ENCODE measurements around the gene C8A.

DNA sequence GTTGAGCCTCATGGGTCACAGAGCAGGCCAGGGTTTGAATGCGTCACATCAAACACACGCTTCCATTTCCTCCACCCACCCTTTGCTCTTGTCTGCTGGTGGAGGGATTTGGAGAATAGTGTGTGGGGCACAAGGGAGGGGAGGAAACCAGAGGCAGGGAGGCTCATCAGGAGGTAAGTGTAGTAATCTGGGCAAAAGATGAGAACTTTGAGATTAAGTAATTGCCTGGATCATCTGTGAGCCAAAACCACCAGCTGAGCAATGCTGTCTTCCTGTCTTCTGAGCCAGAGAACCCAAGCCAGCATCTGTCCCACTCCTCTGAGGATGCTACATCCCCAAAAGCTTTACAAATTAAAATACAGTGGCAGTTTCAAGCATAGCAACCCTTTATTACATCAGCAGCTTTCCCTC is 66.0 kb downstream of the C8A start:
- TF ChIP-seq, protein P1, sequence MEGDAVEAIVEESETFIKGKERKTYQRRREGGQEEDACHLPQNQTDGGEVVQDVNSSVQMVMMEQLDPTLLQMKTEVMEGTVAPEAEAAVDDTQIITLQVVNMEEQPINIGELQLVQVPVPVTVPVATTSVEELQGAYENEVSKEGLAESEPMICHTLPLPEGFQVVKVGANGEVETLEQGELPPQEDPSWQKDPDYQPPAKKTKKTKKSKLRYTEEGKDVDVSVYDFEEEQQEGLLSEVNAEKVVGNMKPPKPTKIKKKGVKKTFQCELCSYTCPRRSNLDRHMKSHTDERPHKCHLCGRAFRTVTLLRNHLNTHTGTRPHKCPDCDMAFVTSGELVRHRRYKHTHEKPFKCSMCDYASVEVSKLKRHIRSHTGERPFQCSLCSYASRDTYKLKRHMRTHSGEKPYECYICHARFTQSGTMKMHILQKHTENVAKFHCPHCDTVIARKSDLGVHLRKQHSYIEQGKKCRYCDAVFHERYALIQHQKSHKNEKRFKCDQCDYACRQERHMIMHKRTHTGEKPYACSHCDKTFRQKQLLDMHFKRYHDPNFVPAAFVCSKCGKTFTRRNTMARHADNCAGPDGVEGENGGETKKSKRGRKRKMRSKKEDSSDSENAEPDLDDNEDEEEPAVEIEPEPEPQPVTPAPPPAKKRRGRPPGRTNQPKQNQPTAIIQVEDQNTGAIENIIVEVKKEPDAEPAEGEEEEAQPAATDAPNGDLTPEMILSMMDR (IDR thresholded peaks at IDR 0.05; ENCODE audit: low read depth, low read length) = no peak
- TF ChIP-seq POLR2A (IDR thresholded peaks at IDR 0.05; ENCODE audit: extremely low read depth, insufficient read length) (no peak), MYC (IDR thresholded peaks at IDR 0.05; ENCODE audit: low read depth, low read length) (no peak)
- TF ChIP-seq, protein P2, sequence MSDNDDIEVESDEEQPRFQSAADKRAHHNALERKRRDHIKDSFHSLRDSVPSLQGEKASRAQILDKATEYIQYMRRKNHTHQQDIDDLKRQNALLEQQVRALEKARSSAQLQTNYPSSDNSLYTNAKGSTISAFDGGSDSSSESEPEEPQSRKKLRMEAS (IDR thresholded peaks at IDR 0.05; ENCODE audit: low read depth, low read length) = no peak
